Measurements from ENCODE around the gene ASCC3.

- no peak for TF ChIP-seq CTCF (IDR thresholded peaks at IDR 0.05)
- TF ChIP-seq POLR2A (IDR thresholded peaks at IDR 0.05): no peak
- TF ChIP-seq EP300 (IDR thresholded peaks at IDR 0.05): no peak
Observed at GRCh38 chr6:100823041-100823440, 58.1 kb downstream of the ASCC3 start.

Data from tibial nerve (tissue), 4 donors.